Lung microvascular endothelial cell (primary cell): ENCODE measurements around the gene DIS3L2. TPM values are rescaled to one million over a fixed set of nuclear protein-coding genes. Genes with fewer than 3 reads are reported as not detected.
"Not testable (repeated sequence)": the region's sequence is repeated elsewhere in the genome, so short reads cannot be mapped to it uniquely, and the experiment has no call there.

Source experiments
- DNase-seq, 2 donors: peaks; one replicate each; pipeline versions ENCODE4 v3.0.0 to v3.0.0-alpha.2; 2010; ENCODE audit warnings: low read depth in 2 of 2
- total RNA-seq: library from RNA; depleted of rRNA; stranded (reverse); fragments of >200 nt; gene quantifications from 2 replicates; pipeline ENCODE4 v1.2.1, GENCODE V29; 2014

The DIS3L2 gene
- total RNA-seq, 1 donor from 2014 or later = 14.1 TPM

- no peak for DNase-seq
These were observed 32.4 kb upstream of the DIS3L2 start for GRCh38 chr2:231928901-231929725.

GRCh38 chr2:231929961-231930592 lies 31.4 kb upstream of the DIS3L2 start:
- DNase-seq = no peak

- DNase-seq = no peak
These were observed 30.8 kb upstream of the DIS3L2 start for GRCh38 chr2:231930593-231931281.

GRCh38 chr2:231931481-231931915 lies 30.0 kb upstream of the DIS3L2 start:
- DNase-seq = no peak

- DNase-seq = no peak
These were observed 28.9 kb upstream of the DIS3L2 start for GRCh38 chr2:231932711-231932970.

GRCh38 chr2:231932985-231933915 lies 28.3 kb upstream of the DIS3L2 start:
- no peak for DNase-seq

- no peak for DNase-seq
These were observed 27.6 kb upstream of the DIS3L2 start for GRCh38 chr2:231933916-231934401.

GRCh38 chr2:231934441-231935206 lies 26.9 kb upstream of the DIS3L2 start:
- DNase-seq = no peak

GRCh38 chr2:231935207-231935524 lies 26.3 kb upstream of the DIS3L2 start:
- DNase-seq = no peak

GRCh38 chr2:231935815-231936214 lies 25.7 kb upstream of the DIS3L2 start:
- no peak for DNase-seq

- no peak for DNase-seq
These were observed 25.0 kb upstream of the DIS3L2 start for GRCh38 chr2:231936491-231936890.

GRCh38 chr2:231937057-231937456 lies 24.5 kb upstream of the DIS3L2 start:
- no peak for DNase-seq

GRCh38 chr2:231939022-231939421 lies 22.5 kb upstream of the DIS3L2 start:
- DNase-seq = no peak

- DNase-seq = peak; percentile 75 to 90
These were observed 20.7 kb upstream of the DIS3L2 start for GRCh38 chr2:231940795-231941194.

- no peak for DNase-seq
These were observed 19.8 kb upstream of the DIS3L2 start for GRCh38 chr2:231941673-231942072.

GRCh38 chr2:231942180-231942579 lies 19.3 kb upstream of the DIS3L2 start:
- no peak for DNase-seq

- DNase-seq = no peak
These were observed 15.2 kb upstream of the DIS3L2 start for GRCh38 chr2:231946241-231946814.

- not testable (repeated sequence) for DNase-seq
These were observed 14.4 kb upstream of the DIS3L2 start for GRCh38 chr2:231947112-231947511.

GRCh38 chr2:231947694-231948093 lies 13.8 kb upstream of the DIS3L2 start:
- no peak for DNase-seq

GRCh38 chr2:231951452-231952035 lies 10.0 kb upstream of the DIS3L2 start:
- DNase-seq = no peak
